HG03103 (cell line): ENCODE data around the gene MCUB.
"Not testable (repeated sequence)": the region's sequence is repeated elsewhere in the genome, so short reads cannot be mapped to it uniquely, and the experiment has no call there.

ENCODE experiments used
- ATAC-seq: cut with Tn5 transposase; IDR thresholded peaks from one replicate; pipeline ENCODE4 v1.9.1; 2021; ENCODE audit warnings: low read depth; ENCODE audit not compliant: unreplicated experiment

Gene MCUB

GRCh38 chr4:109576462-109576861 is 16.4 kb downstream of the MCUB start:
- ATAC-seq = no peak

GRCh38 chr4:109578846-109579245 is 18.8 kb downstream of the MCUB start:
- no peak for ATAC-seq

GRCh38 chr4:109579997-109580396 is 20.0 kb downstream of the MCUB start:
- ATAC-seq = not testable (repeated sequence)

GRCh38 chr4:109588176-109588575 is 28.1 kb downstream of the MCUB start:
- ATAC-seq = peak; percentile 98

GRCh38 chr4:109589119-109589518 is 29.1 kb downstream of the MCUB start:
- ATAC-seq = no peak

- no peak for ATAC-seq
These were observed 29.6 kb downstream of the MCUB start for GRCh38 chr4:109589605-109590004.

- ATAC-seq = no peak
These were observed 30.9 kb downstream of the MCUB start for GRCh38 chr4:109590905-109591304.

- no peak for ATAC-seq
These were observed 32.3 kb downstream of the MCUB start for GRCh38 chr4:109592367-109592766.

- ATAC-seq = not testable (repeated sequence)
These were observed 35.1 kb downstream of the MCUB start for GRCh38 chr4:109595123-109595522.

GRCh38 chr4:109596420-109597085 is 36.5 kb downstream of the MCUB start:
- ATAC-seq = not testable (repeated sequence)

- ATAC-seq = no peak
These were observed 39.1 kb downstream of the MCUB start for GRCh38 chr4:109599046-109599652.

- ATAC-seq = no peak
These were observed 40.4 kb downstream of the MCUB start for GRCh38 chr4:109600431-109600830.

GRCh38 chr4:109601336-109601735 is 41.3 kb downstream of the MCUB start:
- ATAC-seq = no peak

GRCh38 chr4:109607976-109608375 is 47.9 kb downstream of the MCUB start:
- no peak for ATAC-seq

- ATAC-seq = no peak
These were observed 48.8 kb downstream of the MCUB start for GRCh38 chr4:109608879-109609278.

GRCh38 chr4:109609431-109609830 is 49.4 kb downstream of the MCUB start:
- ATAC-seq = no peak

GRCh38 chr4:109610489-109610888 is 50.4 kb downstream of the MCUB start:
- no peak for ATAC-seq

GRCh38 chr4:109611045-109611646 is 51.1 kb downstream of the MCUB start:
- no peak for ATAC-seq

GRCh38 chr4:109614015-109614414 is 54.0 kb downstream of the MCUB start:
- no peak for ATAC-seq

- no peak for ATAC-seq
These were observed 54.4 kb downstream of the MCUB start for GRCh38 chr4:109614466-109614865.

- ATAC-seq = no peak
These were observed 55.7 kb downstream of the MCUB start for GRCh38 chr4:109615742-109616141.

- ATAC-seq = no peak
These were observed 56.2 kb downstream of the MCUB start for GRCh38 chr4:109616243-109616642.
